Measurements from ENCODE around the gene RAB10.
"Not testable (repeated sequence)": the region's sequence is repeated elsewhere in the genome, so short reads cannot be mapped to it uniquely, and the experiment has no call there.

The RAB10 gene

GRCh38 chr2:26008851-26009566 lies 24.9 kb upstream of the RAB10 start:
- peaks cover 2% of the 10 kb centered on the region for H3K4me1 Mint-ChIP-seq (ENCODE audit: low read depth)
- DNase-seq = no peak

GRCh38 chr2:26009567-26009963 lies 24.3 kb upstream of the RAB10 start:
- Mint-ChIP-seq H3K27me3 (no peaks in the 10 kb centered on the region), H3K4me1 (ENCODE audit: low read depth) (peaks cover 2% of the 10 kb centered on the region), H3K27ac (no peak overlapping the region), H3K4me3 (no peak overlapping the region), H3K9me3 (no peaks in the 10 kb centered on the region), H3K36me3 (ENCODE audit: low read depth) (no peaks in the 10 kb centered on the region)
- DNase-seq = no peak

More at GRCh38 chr2:26008851-26009566, 24.9 kb upstream of the RAB10 start:
- Mint-ChIP-seq H3K27me3 (no peaks in the 10 kb centered on the region), H3K9me3 (no peaks in the 10 kb centered on the region), H3K27ac (no peak overlapping the region), H3K36me3 (ENCODE audit: low read depth) (no peaks in the 10 kb centered on the region), H3K4me3 (no peak overlapping the region)

- Mint-ChIP-seq H3K9me3 (no peaks in the 10 kb centered on the region), H3K36me3 (ENCODE audit: low read depth) (no peaks in the 10 kb centered on the region), H3K27ac (no peak overlapping the region), H3K4me3 (no peak overlapping the region), H3K27me3 (no peaks in the 10 kb centered on the region), H3K4me1 (ENCODE audit: low read depth) (no peaks in the 10 kb centered on the region)
- DNase-seq = no peak
These were observed 22.9 kb upstream of the RAB10 start for GRCh38 chr2:26010943-26011342.

- Mint-ChIP-seq H3K4me1 (ENCODE audit: low read depth) (no peaks in the 10 kb centered on the region), H3K9me3 (no peaks in the 10 kb centered on the region), H3K27ac (no peak overlapping the region), H3K27me3 (no peaks in the 10 kb centered on the region), H3K36me3 (ENCODE audit: low read depth) (no peaks in the 10 kb centered on the region), H3K4me3 (no peak overlapping the region)
- DNase-seq = no peak
These were observed 22.3 kb upstream of the RAB10 start for GRCh38 chr2:26011609-26011989.

- H3K4me1 Mint-ChIP-seq (ENCODE audit: low read depth) = no peaks in the 10 kb centered on the region
- H3K9me3 Mint-ChIP-seq = no peaks in the 10 kb centered on the region
- H3K4me3 Mint-ChIP-seq = no peak overlapping the region
- no peak overlapping the region for H3K27ac Mint-ChIP-seq
- no peaks in the 10 kb centered on the region for H3K27me3 Mint-ChIP-seq
- no peaks in the 10 kb centered on the region for H3K36me3 Mint-ChIP-seq (ENCODE audit: low read depth)
- DNase-seq = no peak
These were observed 21.7 kb upstream of the RAB10 start for GRCh38 chr2:26011990-26012856.

- Mint-ChIP-seq H3K27me3 (no peaks in the 10 kb centered on the region), H3K4me3 (no peak overlapping the region), H3K27ac (no peak overlapping the region), H3K9me3 (no peaks in the 10 kb centered on the region), H3K36me3 (ENCODE audit: low read depth) (no peaks in the 10 kb centered on the region), H3K4me1 (ENCODE audit: low read depth) (peaks cover 8% of the 10 kb centered on the region)
- DNase-seq = no peak
These were observed 20.2 kb upstream of the RAB10 start for GRCh38 chr2:26013668-26014067.

- Mint-ChIP-seq H3K9me3 (no peaks in the 10 kb centered on the region), H3K27me3 (no peaks in the 10 kb centered on the region), H3K4me3 (no peak overlapping the region), H3K27ac (no peak overlapping the region), H3K4me1 (ENCODE audit: low read depth) (peaks cover 8% of the 10 kb centered on the region), H3K36me3 (ENCODE audit: low read depth) (no peaks in the 10 kb centered on the region)
- no peak for DNase-seq
These were observed 17.7 kb upstream of the RAB10 start for GRCh38 chr2:26016012-26016705.

GRCh38 chr2:26016706-26017045 lies 17.2 kb upstream of the RAB10 start:
- not testable (repeated sequence) for DNase-seq; H3K27me3 Mint-ChIP-seq; H3K27ac Mint-ChIP-seq; H3K9me3 Mint-ChIP-seq; H3K4me3 Mint-ChIP-seq; H3K36me3 Mint-ChIP-seq (ENCODE audit: low read depth); H3K4me1 Mint-ChIP-seq (ENCODE audit: low read depth)

GRCh38 chr2:26017464-26018183 lies 16.3 kb upstream of the RAB10 start:
- Mint-ChIP-seq H3K36me3 (ENCODE audit: low read depth) (no peaks in the 10 kb centered on the region), H3K4me1 (ENCODE audit: low read depth) (peaks cover 8% of the 10 kb centered on the region), H3K27ac (no peak overlapping the region), H3K9me3 (no peaks in the 10 kb centered on the region), H3K4me3 (no peak overlapping the region), H3K27me3 (no peaks in the 10 kb centered on the region)
- DNase-seq = no peak

GRCh38 chr2:26018184-26019055 lies 15.5 kb upstream of the RAB10 start:
- H3K27me3 Mint-ChIP-seq = no peaks in the 10 kb centered on the region
- no peaks in the 10 kb centered on the region for H3K36me3 Mint-ChIP-seq (ENCODE audit: low read depth)
- H3K4me3 Mint-ChIP-seq = no peak overlapping the region
- H3K9me3 Mint-ChIP-seq = no peaks in the 10 kb centered on the region
- peak; percentile 40 for DNase-seq
- H3K27ac Mint-ChIP-seq = no peak overlapping the region
- peaks cover 8% of the 10 kb centered on the region for H3K4me1 Mint-ChIP-seq (ENCODE audit: low read depth)

GRCh38 chr2:26020231-26020640 lies 13.6 kb upstream of the RAB10 start:
- Mint-ChIP-seq H3K4me3 (no peak overlapping the region), H3K4me1 (ENCODE audit: low read depth) (peaks cover 8% of the 10 kb centered on the region), H3K9me3 (no peaks in the 10 kb centered on the region), H3K27ac (no peak overlapping the region), H3K36me3 (ENCODE audit: low read depth) (no peaks in the 10 kb centered on the region), H3K27me3 (no peaks in the 10 kb centered on the region)
- no peak for DNase-seq

- no peak overlapping the region for H3K27ac Mint-ChIP-seq
- H3K9me3 Mint-ChIP-seq = no peaks in the 10 kb centered on the region
- H3K4me1 Mint-ChIP-seq (ENCODE audit: low read depth) = no peaks in the 10 kb centered on the region
- no peaks in the 10 kb centered on the region for H3K27me3 Mint-ChIP-seq
- no peak overlapping the region for H3K4me3 Mint-ChIP-seq
- no peaks in the 10 kb centered on the region for H3K36me3 Mint-ChIP-seq (ENCODE audit: low read depth)
- no peak for DNase-seq
These were observed 9.6 kb upstream of the RAB10 start for GRCh38 chr2:26024260-26024659.

- no peaks in the 10 kb centered on the region for H3K36me3 Mint-ChIP-seq (ENCODE audit: low read depth)
- H3K27me3 Mint-ChIP-seq = no peaks in the 10 kb centered on the region
- H3K4me1 Mint-ChIP-seq (ENCODE audit: low read depth) = no peaks in the 10 kb centered on the region
- no peak overlapping the region for H3K27ac Mint-ChIP-seq
- H3K4me3 Mint-ChIP-seq = no peak overlapping the region
- DNase-seq = no peak
- no peaks in the 10 kb centered on the region for H3K9me3 Mint-ChIP-seq
These were observed 8.4 kb upstream of the RAB10 start for GRCh38 chr2:26025509-26025908.

GRCh38 chr2:26028083-26028482 lies 5.8 kb upstream of the RAB10 start:
- not testable (repeated sequence) for H3K9me3 Mint-ChIP-seq; DNase-seq; H3K4me1 Mint-ChIP-seq (ENCODE audit: low read depth); H3K36me3 Mint-ChIP-seq (ENCODE audit: low read depth); H3K27me3 Mint-ChIP-seq; H3K4me3 Mint-ChIP-seq; H3K27ac Mint-ChIP-seq
